IPS-20b (cell line): Measurements from ENCODE around the gene IP6K1.
"Not testable (repeated sequence)": the region's sequence is repeated elsewhere in the genome, so short reads cannot be mapped to it uniquely, and the experiment has no call there.

Experiments
- H3K27ac ChIP-seq: one replicate; pipeline ENCODE4 v1.5.1; 2013; ENCODE audit warnings: low read length
- H3K27me3 ChIP-seq: 2 replicates; pipeline ENCODE4 v1.6.1; 2013; ENCODE audit warnings: mild to moderate bottlenecking, low read length, inconsistent platforms; ENCODE audit not compliant: insufficient read depth
- H3K36me3 ChIP-seq: 2 replicates; pipeline ENCODE4 v1.6.1; 2013; ENCODE audit warnings: low read depth, mild to moderate bottlenecking, inconsistent platforms, low read length, moderate library complexity; ENCODE audit not compliant: insufficient read depth
- H3K4me1 ChIP-seq: 2 replicates; pipeline ENCODE4 v1.6.1; 2013; ENCODE audit warnings: mild to moderate bottlenecking, control low read depth, inconsistent platforms, low read length, moderate library complexity; ENCODE audit not compliant: insufficient read depth
- H3K4me3 ChIP-seq: 2 replicates; pipeline ENCODE4 v1.5.1; 2013; ENCODE audit warnings: mild to moderate bottlenecking, low read length, inconsistent platforms
- H3K9ac ChIP-seq: 2 replicates; pipeline ENCODE4 v1.6.1; 2013; ENCODE audit warnings: low read depth, mild to moderate bottlenecking, inconsistent platforms, low read length, moderate library complexity
- H3K9me3 ChIP-seq: 2 replicates; pipeline ENCODE4 v1.6.1; 2013; ENCODE audit warnings: mild to moderate bottlenecking, low read depth, low read length, inconsistent platforms; ENCODE audit not compliant: insufficient read depth

IP6K1 gene

DNA sequence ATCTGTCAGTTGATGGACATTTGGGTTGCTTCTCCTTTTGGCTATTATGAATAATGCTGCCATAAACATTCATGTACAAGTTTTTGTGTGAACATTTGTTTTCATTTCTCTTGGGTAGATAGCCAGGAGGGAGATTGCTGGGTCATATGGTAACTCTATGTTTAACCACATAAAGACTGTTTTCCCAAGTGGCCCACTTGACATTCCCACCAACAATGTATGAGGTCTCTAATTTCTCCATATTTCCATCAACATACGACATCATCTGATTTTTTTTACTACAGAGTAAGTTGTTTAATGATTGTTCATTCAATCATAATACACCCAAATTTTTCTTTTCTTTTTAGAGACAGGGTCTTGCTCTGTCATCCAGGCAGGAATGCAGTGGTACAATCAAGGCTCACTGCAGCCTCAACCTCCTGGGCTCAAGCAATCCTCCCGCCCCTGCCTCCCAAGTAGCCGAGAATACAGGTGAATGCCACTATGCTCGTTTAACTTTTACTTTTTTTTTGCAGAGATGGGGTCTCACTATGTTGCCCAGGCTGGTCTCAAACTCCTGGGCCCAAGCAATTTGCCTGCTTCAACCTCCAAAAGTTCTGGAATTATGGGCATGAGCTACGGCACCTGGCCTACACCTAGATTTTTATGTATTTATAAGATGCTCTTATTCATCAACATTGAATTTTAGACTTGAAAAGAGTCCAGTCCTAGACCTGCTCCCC is 6.8 kb downstream of the IP6K1 start:
- Histone ChIP-seq H3K9me3 (no peaks in the 10 kb centered on the region), H3K36me3 (peaks cover 40% of the 10 kb centered on the region), H3K27ac (no peak overlapping the region), H3K9ac (no peak overlapping the region), H3K27me3 (no peaks in the 10 kb centered on the region), H3K4me3 (no peak overlapping the region), H3K4me1 (no peaks in the 10 kb centered on the region)

DNA sequence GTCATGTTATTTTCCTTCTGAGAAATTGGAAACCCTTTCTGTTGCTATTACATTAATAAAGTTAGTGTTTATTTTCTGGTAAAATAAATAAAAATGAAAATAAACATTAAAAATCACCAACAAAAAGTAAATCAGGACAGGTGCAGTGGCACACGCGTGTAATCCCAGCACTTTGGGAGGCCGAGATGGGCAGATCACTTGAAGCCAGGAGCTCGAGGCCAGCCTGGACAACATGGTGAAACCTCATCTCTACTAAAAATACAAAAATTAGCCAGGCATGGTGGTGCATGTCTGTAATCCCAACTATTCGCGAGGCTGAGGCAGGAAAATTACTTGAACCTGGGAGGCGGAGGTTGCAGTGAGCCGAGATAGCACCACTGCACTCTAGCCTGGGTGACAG is 10.2 kb downstream of the IP6K1 start:
- H3K4me1 ChIP-seq, H3K9me3 ChIP-seq, H3K4me3 ChIP-seq, H3K27ac ChIP-seq, H3K27me3 ChIP-seq, H3K9ac ChIP-seq: not testable (repeated sequence)
- peaks cover 30% of the 10 kb centered on the region; the same call in 1 of the 2 replicates for H3K36me3 ChIP-seq

DNA sequence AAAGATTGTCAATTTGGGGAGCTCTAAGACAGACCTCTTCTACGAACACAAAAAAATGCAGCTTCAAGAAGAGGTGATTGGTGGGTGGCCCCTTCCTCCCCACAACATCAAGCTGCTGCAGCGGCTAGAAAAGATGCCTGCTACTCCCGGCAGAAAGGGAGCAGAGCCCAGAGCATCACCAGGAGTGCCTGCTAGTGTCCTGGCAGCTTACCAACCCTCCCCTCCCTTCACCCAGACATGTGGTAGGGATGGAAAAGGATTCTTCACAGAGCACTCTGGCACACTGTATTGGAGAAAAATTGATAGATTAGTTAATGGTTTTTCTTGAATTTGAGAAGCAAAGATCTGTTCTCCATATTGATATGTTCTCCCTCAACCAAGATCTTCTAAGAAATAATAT is 10.8 kb downstream of the IP6K1 start:
- Histone ChIP-seq H3K9me3 (no peaks in the 10 kb centered on the region), H3K27me3 (no peaks in the 10 kb centered on the region), H3K4me1 (no peaks in the 10 kb centered on the region), H3K36me3 (peaks cover 27% of the 10 kb centered on the region; the same call in 1 of the 2 replicates), H3K9ac (no peak overlapping the region), H3K27ac (no peak overlapping the region), H3K4me3 (no peak overlapping the region)

DNA sequence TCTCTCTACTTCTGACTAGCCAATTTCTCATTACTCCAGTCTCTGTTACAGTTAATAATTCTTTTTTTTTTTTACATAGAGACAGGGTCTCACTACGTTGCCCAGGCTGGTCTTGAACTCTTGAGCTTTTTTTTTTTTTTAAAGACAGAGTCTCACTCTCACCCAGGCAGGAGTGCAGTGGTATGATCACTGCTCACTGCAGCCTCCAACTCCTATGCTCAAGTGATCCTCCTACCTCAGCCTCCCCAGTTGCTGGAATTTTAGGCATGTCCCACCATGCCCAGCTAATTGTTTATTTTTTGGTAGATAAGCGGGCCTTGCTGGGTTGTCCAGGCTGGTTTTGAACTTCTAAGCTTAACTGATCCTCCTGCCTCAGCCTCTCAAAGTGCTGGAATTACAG is 13.6 kb downstream of the IP6K1 start:
- H3K36me3 ChIP-seq: peaks cover 15% of the 10 kb centered on the region; the same call in 1 of the 2 replicates
- no peak overlapping the region for H3K4me3 ChIP-seq
- no peaks in the 10 kb centered on the region for H3K4me1 ChIP-seq
- H3K9ac ChIP-seq: no peak overlapping the region
- no peaks in the 10 kb centered on the region for H3K27me3 ChIP-seq
- H3K9me3 ChIP-seq: no peaks in the 10 kb centered on the region
- H3K27ac ChIP-seq: no peak overlapping the region

DNA sequence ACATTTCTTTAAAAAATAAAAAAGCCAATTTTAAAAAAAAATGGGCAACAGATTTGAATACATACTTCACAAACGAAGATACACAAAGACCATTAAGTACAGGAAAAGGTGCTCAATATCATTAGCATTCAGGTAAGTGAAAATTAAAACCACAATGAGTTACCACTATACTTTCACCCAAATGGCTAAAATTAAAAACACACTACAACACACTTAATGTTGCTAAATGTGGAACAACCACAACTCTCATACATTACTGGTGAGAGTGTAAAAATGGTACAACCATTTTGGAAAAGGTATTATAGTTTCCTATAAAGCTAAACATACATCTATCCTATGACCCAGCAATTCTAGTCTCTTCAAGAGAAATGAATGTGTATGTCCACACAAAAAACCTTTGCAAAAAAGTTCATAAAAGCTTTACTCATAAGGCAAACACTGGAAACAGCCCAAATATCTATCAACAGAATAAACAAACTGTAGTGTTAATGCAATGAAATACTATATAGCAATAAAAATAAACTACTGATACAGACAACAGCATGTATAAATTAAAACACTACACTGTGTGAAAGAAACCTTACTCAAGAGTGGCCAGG is 14.9 kb downstream of the IP6K1 start:
- Histone ChIP-seq H3K4me1 (no peaks in the 10 kb centered on the region), H3K36me3 (peaks cover 10% of the 10 kb centered on the region; the same call in 1 of the 2 replicates), H3K9ac (no peak overlapping the region), H3K27ac (no peak overlapping the region), H3K4me3 (no peak overlapping the region), H3K9me3 (no peaks in the 10 kb centered on the region), H3K27me3 (no peaks in the 10 kb centered on the region)

DNA sequence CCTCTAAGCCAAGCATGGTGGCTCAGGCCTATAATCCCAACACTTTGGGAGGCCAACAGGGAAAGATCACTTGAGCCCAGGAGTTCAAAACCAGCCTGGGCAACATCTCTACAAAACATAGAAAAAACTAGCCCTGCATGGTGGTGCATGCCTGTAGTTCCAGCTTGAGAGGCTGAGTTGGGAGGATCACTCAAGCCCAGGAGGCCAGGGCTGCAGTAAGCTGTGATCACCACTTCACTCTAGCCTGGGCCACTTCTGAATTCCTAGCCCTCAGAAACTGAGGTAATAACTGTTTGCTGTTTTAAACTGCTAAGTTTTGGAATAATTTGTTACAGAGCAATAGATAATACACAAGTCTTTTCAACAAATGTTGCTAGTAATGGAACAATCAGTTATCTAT is 16.4 kb downstream of the IP6K1 start:
- no peaks in the 10 kb centered on the region for H3K27me3 ChIP-seq
- no peaks in the 10 kb centered on the region for H3K36me3 ChIP-seq
- no peak overlapping the region for H3K4me3 ChIP-seq
- H3K4me1 ChIP-seq: no peaks in the 10 kb centered on the region
- H3K9ac ChIP-seq: no peak overlapping the region
- H3K9me3 ChIP-seq: no peaks in the 10 kb centered on the region
- H3K27ac ChIP-seq: no peak overlapping the region

DNA sequence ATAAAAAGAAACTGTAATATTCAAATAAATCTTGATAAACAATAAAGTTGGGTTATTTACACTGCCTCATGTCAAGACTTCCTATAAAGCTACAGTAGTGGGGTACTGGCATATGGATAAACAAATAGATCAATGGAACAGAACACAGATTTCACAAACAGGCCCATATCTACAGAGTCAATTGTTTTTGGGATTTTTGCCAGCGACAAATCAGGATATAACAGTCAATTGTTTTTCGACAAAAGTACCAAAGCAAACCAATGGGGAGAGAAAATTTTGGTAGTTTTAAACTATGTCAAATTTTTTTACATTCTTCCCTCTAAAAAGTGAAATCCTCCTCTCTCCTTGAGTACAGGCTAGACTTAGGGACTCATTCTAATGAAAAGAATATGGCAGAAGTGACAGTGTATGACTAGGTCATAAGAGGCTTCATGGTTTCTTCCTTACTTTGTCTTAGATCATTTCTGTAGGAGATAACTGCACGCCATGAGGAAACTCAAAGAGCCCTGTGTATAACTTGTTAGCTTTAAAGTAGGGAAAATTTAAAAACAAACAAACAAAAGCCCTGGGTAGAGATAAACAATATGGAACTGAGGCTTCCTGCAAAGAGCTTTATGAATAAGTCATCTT is 16.9 kb downstream of the IP6K1 start:
- H3K36me3 ChIP-seq: no peaks in the 10 kb centered on the region
- no peak overlapping the region for H3K4me3 ChIP-seq
- no peaks in the 10 kb centered on the region for H3K9me3 ChIP-seq
- H3K27me3 ChIP-seq: no peaks in the 10 kb centered on the region
- no peak overlapping the region for H3K9ac ChIP-seq
- no peak overlapping the region for H3K27ac ChIP-seq
- H3K4me1 ChIP-seq: no peaks in the 10 kb centered on the region

DNA sequence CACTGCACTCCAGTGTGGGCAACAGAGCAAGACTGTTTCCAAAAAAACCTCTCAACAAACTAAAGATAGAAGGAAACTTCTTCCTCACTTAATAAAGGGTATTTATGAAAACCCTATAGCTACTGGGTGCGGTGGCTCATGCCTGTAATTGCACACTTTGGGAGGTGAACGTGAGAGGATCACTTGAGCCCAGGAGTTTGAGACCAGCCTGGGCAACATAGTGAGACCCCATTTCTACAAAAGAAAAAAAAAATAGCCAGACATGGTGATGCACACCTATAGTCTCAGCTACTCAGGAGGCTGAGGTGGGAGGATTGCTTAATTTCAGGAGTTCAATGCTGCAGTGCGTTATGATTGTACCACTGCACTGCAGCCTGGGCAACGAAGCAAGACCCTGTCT is 22.4 kb downstream of the IP6K1 start:
- H3K27me3 ChIP-seq: no peaks in the 10 kb centered on the region
- no peaks in the 10 kb centered on the region for H3K4me1 ChIP-seq
- no peak overlapping the region for H3K4me3 ChIP-seq
- no peak overlapping the region for H3K27ac ChIP-seq
- no peaks in the 10 kb centered on the region for H3K36me3 ChIP-seq
- H3K9ac ChIP-seq: no peak overlapping the region
- H3K9me3 ChIP-seq: no peaks in the 10 kb centered on the region

DNA sequence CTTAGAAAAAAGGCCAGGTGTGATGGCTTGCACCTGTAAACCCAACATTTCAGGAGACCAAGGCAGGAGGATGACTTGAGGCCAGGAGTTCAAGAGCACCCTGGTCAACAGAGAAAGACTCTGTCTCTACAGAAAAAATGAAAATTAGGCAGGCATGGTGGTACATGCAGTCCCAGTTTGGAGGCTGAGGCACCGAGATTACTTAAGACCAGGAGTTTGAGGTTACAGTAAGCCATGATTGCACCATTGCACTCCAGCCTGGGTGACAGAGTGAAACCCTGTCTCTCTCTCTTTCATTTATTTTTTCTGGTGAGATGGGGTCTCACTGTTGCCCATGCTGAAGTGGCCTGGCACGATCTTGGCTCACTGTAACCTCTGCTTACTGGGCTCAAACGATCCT is 24.7 kb downstream of the IP6K1 start:
- Histone ChIP-seq H3K27me3 (no peaks in the 10 kb centered on the region), H3K4me1 (no peaks in the 10 kb centered on the region), H3K9me3 (no peaks in the 10 kb centered on the region), H3K36me3 (no peaks in the 10 kb centered on the region), H3K4me3 (no peak overlapping the region), H3K27ac (no peak overlapping the region), H3K9ac (no peak overlapping the region)

DNA sequence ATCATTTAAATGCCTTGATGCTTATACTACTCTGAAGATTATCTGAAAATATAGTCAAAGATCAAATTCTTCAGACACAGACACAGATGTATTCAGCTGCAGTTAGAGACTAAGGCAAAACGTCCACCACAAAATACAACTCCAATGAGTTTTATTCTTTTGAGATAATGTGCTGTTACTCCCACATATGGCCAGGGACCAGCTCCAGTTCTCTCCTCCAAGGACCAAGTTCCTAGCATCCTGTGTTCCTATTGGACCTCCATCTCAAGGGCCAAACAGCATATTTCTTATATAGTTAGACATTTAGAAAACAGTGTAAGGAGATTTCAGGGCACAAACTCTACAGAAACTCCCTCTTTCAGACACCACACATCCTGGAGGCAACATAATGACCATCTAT is 27.1 kb downstream of the IP6K1 start:
- H3K36me3 ChIP-seq: no peaks in the 10 kb centered on the region
- no peaks in the 10 kb centered on the region for H3K27me3 ChIP-seq
- no peak overlapping the region for H3K27ac ChIP-seq
- no peak overlapping the region for H3K4me3 ChIP-seq
- no peak overlapping the region for H3K9ac ChIP-seq
- H3K9me3 ChIP-seq: no peaks in the 10 kb centered on the region
- H3K4me1 ChIP-seq: no peaks in the 10 kb centered on the region

DNA sequence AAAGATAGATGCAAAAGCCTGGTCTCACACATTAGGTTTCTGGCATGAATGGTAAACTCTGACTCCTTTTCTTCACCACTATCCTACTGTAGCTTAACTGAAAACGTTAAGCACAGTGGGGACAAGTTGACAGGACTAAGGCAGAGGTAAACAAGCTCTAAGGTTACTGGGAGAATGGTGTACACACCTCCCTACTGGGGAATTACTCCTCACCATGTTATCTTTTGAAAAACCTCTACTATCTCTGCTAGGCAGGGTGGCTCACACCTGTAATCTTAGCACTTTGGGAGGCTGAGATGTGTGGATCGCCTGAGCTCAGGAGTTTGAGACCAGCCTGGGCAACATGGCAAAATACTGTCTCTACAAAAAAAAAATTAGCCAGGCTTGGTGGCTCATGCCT is 29.1 kb downstream of the IP6K1 start:
- Histone ChIP-seq H3K9ac (no peak overlapping the region), H3K4me3 (no peak overlapping the region), H3K27me3 (no peaks in the 10 kb centered on the region), H3K27ac (no peak overlapping the region), H3K36me3 (no peaks in the 10 kb centered on the region), H3K9me3 (no peaks in the 10 kb centered on the region), H3K4me1 (no peaks in the 10 kb centered on the region)

DNA sequence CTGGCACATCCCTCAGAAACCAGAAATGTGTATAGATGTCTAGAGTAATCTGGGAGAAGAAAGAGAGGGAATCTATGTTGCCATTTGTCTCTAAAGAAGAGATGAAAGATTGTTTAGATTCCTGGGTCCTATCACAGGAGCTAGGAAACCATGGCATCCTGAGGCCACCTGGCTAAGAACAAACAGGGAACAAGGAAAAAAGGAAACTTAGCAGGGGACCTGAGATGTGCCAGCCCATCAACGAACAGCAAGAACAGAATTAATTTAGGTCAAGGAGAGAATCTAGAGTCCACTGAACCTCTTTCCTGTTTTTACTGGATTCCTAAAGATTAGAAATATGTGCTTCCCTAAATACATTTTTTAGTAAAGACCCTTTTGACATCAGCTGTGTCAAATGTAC is 30.3 kb downstream of the IP6K1 start:
- Histone ChIP-seq H3K9ac (no peak overlapping the region), H3K4me3 (no peak overlapping the region), H3K36me3 (no peaks in the 10 kb centered on the region), H3K27ac (no peak overlapping the region), H3K27me3 (no peaks in the 10 kb centered on the region), H3K9me3 (no peaks in the 10 kb centered on the region), H3K4me1 (no peaks in the 10 kb centered on the region)
